ENCODE measurements around the gene NWD2.
"Not testable (repeated sequence)": the region's sequence is repeated elsewhere in the genome, so short reads cannot be mapped to it uniquely, and the experiment has no call there.

NWD2 gene

GRCh38 chr4:37397505-37397904, 153.0 kb downstream of the NWD2 start:
- TF ChIP-seq CTCF (IDR thresholded peaks at IDR 0.05; ENCODE audit: insufficient read depth, low read length, poor library complexity, severe bottlenecking), result no peak
- no peak for TF ChIP-seq EZH2phosphoT487 (conservative IDR thresholded peaks at IDR 0.05; ENCODE audit: low read length)
- Histone ChIP-seq H3K4me2 (ENCODE audit: low read depth, low read length, poor library complexity, severe bottlenecking) (no peak overlapping the region), H3K27me3 (ENCODE audit: low read length) (no peaks in the 10 kb centered on the region), H3K9me3 (ENCODE audit: insufficient read depth, low read length) (no peaks in the 10 kb centered on the region), H3F3A (ENCODE audit: insufficient read depth) (no peaks in the 10 kb centered on the region), H2AFZ (ENCODE audit: low read depth, low read length, severe bottlenecking) (no peak overlapping the region), H4K20me1 (ENCODE audit: low read depth, low read length) (no peaks in the 10 kb centered on the region), H3K9me2 (replicated peaks; ENCODE audit: insufficient read depth, low read length) (no peaks in the 10 kb centered on the region), H3K27ac (ENCODE audit: low read depth, low read length) (no peak overlapping the region), H3K79me2 (ENCODE audit: insufficient read depth, low read length) (no peaks in the 10 kb centered on the region), H3K4me3 (ENCODE audit: insufficient read depth, low read length, poor library complexity, severe bottlenecking) (no peak overlapping the region), H3K36me3 (ENCODE audit: low read length) (no peaks in the 10 kb centered on the region), H3K9ac (ENCODE audit: low read length) (no peak overlapping the region)

GRCh38 chr4:37400241-37400881, 155.8 kb downstream of the NWD2 start:
- H3K36me3 ChIP-seq (ENCODE audit: low read length), result no peaks in the 10 kb centered on the region
- no peaks in the 10 kb centered on the region for H3K27me3 ChIP-seq (ENCODE audit: low read length)
- H3K27ac ChIP-seq (ENCODE audit: low read depth, low read length), result no peak overlapping the region
- H3K79me2 ChIP-seq (ENCODE audit: insufficient read depth, low read length), result no peaks in the 10 kb centered on the region
- H3F3A ChIP-seq (ENCODE audit: insufficient read depth), result no peaks in the 10 kb centered on the region
- H3K4me3 ChIP-seq (ENCODE audit: insufficient read depth, low read length, poor library complexity, severe bottlenecking), result no peak overlapping the region
- no peaks in the 10 kb centered on the region for H3K9me3 ChIP-seq (ENCODE audit: insufficient read depth, low read length)
- H4K20me1 ChIP-seq (ENCODE audit: low read depth, low read length), result no peaks in the 10 kb centered on the region
- no peak overlapping the region for H3K9ac ChIP-seq (ENCODE audit: low read length)
- no peak for TF ChIP-seq CTCF (IDR thresholded peaks at IDR 0.05; ENCODE audit: insufficient read depth, low read length, poor library complexity, severe bottlenecking)
- no peak for TF ChIP-seq EZH2phosphoT487 (conservative IDR thresholded peaks at IDR 0.05; ENCODE audit: low read length)
- no peaks in the 10 kb centered on the region for H3K9me2 ChIP-seq (replicated peaks; ENCODE audit: insufficient read depth, low read length)
- H2AFZ ChIP-seq (ENCODE audit: low read depth, low read length, severe bottlenecking), result no peak overlapping the region
- no peak overlapping the region for H3K4me2 ChIP-seq (ENCODE audit: low read depth, low read length, poor library complexity, severe bottlenecking)

GRCh38 chr4:37407938-37408826, 163.6 kb downstream of the NWD2 start:
- not testable (repeated sequence) for H3K27me3 ChIP-seq (ENCODE audit: low read length); H2AFZ ChIP-seq (ENCODE audit: low read depth, low read length, severe bottlenecking); H3F3A ChIP-seq (ENCODE audit: insufficient read depth); H3K79me2 ChIP-seq (ENCODE audit: insufficient read depth, low read length); H3K9me3 ChIP-seq (ENCODE audit: insufficient read depth, low read length); H4K20me1 ChIP-seq (ENCODE audit: low read depth, low read length); H3K9me2 ChIP-seq (replicated peaks; ENCODE audit: insufficient read depth, low read length); H3K27ac ChIP-seq (ENCODE audit: low read depth, low read length); H3K4me2 ChIP-seq (ENCODE audit: low read depth, low read length, poor library complexity, severe bottlenecking); H3K36me3 ChIP-seq (ENCODE audit: low read length); H3K9ac ChIP-seq (ENCODE audit: low read length); H3K4me3 ChIP-seq (ENCODE audit: insufficient read depth, low read length, poor library complexity, severe bottlenecking)

GRCh38 chr4:37413612-37414011, 169.1 kb downstream of the NWD2 start:
- H3K9me3 ChIP-seq (ENCODE audit: insufficient read depth, low read length); H3K4me2 ChIP-seq (ENCODE audit: low read depth, low read length, poor library complexity, severe bottlenecking); H3K9me2 ChIP-seq (replicated peaks; ENCODE audit: insufficient read depth, low read length); H3K27ac ChIP-seq (ENCODE audit: low read depth, low read length); H4K20me1 ChIP-seq (ENCODE audit: low read depth, low read length); H3K79me2 ChIP-seq (ENCODE audit: insufficient read depth, low read length); H3K9ac ChIP-seq (ENCODE audit: low read length); H3F3A ChIP-seq (ENCODE audit: insufficient read depth); H2AFZ ChIP-seq (ENCODE audit: low read depth, low read length, severe bottlenecking); H3K4me3 ChIP-seq (ENCODE audit: insufficient read depth, low read length, poor library complexity, severe bottlenecking); H3K36me3 ChIP-seq (ENCODE audit: low read length); H3K27me3 ChIP-seq (ENCODE audit: low read length): not testable (repeated sequence)

Data from SU-DHL-6 (cell line).